Inflammatory macrophage (primary cell): Measurements from ENCODE around the gene FSTL4.
A peak's percentile ranks its signal among the peaks of the same experiment; 100 is the strongest.

Experiments
- DNase-seq, 2 donors: peaks; one replicate each; pipeline ENCODE4 v3.0.0-alpha.2; 2020 to 2022

The FSTL4 gene

GRCh38 chr5:133149345-133149744 lies 463.0 kb downstream of the FSTL4 start:
- DNase-seq = no peak

- no peak for DNase-seq
Observed at GRCh38 chr5:133147815-133148567, 464.4 kb downstream of the FSTL4 start.

DNA sequence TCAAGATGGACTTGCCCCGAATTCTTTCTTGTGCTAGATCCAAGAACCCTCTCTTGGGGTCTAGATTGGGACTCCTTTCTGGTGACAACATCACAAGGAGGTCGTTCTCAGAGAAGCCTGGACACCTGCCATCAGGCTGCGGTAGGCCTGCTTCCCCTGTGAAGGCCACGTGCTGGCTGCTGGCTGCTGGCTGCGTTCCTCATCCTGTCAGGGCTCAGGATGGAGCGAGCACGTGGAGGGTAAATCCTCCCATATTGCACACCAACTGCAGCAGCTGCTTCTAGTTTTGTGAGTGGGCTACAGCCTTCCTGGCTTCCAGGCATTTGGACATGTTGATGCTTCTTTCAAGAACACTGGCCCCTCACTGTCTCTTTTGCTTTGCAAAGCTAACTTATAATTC lies 464.9 kb downstream of the FSTL4 start:
- peak; percentile 4 to 11 for DNase-seq
